Activated CD8-positive, alpha-beta memory T cell treated with anti-CD3 and anti-CD28 coated beads, Interleukin-2, amount 50 U/mL, for 48 hours (primary cell): ENCODE measurements around the gene KRT76.
"Not testable (repeated sequence)": the region's sequence is repeated elsewhere in the genome, so short reads cannot be mapped to it uniquely, and the experiment has no call there.

Experiments
- DNase-seq: peaks from one replicate; pipeline ENCODE4 v3.0.0-alpha.2; 2020

KRT76 gene

DNA sequence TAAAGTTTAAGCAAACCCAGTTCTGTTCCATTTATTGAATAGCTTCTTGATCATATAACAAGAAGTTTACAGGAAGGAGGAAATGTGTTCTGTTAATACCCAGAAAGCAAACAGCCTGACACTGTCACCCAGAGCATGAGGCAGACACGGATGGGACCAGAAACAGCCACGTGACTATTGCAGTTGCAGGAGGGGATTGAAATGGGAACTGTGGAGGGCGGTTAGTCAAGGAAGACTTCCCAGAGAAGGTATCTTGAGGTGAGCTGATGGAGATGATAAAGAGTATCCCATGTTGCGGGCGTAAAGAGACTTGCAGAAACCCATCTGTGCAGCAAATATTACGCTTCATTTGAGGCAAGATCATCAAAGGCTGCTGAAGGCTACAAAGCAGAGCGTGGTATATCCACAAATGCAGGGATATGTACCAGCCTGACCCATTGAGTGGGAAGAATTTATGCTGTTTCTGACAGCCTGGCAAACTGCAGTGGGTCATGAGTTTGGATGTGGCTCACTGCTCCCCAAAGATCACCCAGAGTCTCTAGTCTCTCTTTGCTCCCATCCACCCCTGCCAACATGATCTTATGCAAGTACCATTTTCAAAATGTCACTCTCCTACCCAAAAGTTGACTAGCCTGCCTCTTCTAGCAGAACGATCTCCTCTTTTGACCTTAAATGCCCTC, 20.7 kb downstream of the KRT76 start:
- peak; percentile 22 for DNase-seq

DNA sequence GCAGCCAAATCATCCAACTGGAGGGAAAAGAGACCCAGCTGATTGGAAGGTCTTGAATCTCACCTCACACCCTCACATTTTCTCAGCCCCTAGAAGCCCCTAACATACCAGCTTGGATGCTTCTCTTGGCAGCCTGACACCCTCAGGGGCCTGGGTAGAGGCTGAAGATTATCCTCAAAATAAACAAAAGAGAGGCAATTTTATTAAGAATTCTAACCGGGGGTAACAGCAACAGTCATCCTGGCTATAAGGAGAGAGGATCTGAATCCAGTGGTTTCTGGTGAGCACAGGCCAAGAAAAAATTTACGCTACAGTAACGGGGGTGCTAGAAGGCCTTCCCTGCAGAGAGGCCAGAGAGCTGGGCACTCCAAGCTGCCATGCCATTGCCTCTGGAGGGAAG, 21.6 kb downstream of the KRT76 start:
- no peak for DNase-seq

DNA sequence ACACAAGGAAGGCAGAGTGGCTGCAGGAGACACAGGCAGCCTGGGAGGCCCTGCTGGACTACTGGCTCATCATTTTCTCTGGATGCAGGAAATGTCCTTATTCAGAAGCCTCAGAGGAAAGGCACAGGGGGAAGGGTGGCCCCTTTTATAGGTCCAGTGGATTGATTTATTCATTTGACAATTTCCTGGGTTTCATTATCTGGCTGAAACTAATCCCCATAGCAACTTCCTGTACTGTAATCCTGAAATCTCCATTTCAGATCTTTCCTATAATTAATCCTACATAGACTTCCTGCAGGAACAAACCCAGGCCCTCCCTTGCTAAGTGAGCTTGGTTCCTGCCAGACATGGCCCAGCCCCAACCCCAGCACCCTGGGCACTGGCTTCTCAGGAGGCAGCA, 23.0 kb downstream of the KRT76 start:
- no peak for DNase-seq

DNA sequence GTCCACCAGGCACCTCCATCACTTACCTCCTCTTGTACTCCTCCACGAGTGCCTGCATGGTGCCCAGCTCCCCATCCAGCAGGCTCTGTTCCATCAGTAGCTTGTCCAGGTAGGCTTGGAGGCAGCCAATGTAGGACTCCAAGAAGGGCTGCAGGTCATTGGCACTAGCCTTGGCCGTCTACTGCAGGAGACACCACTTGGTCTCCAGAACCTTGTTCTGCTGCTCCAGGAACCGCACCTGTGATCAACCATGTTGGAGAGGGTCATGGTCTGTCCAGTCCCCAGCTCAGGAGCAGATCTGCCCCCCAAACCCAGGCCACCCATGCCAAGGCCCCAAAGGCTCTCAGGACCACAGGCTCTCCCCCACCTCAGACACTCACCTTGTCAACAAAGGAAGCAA, 23.9 kb downstream of the KRT76 start:
- no peak for DNase-seq

DNA sequence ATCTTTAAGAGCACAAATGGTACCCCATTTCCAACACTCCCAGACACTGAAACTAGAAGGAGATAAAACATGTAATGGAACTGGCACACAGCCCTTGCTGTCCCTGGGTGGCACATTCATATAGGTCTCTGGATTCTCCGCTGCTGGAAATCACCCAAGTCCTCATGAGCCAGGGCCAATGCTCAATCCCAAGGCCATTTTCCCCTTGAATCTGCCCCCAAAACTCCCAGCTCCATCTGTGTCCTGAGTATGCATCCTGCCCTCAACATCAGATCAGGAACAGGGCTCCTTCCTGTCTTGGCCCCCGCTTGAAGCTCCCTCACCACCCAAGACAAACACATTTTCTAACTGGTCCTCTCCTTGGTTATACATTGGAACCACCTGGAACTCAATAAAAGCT, 24.6 kb downstream of the KRT76 start:
- DNase-seq = no peak

DNA sequence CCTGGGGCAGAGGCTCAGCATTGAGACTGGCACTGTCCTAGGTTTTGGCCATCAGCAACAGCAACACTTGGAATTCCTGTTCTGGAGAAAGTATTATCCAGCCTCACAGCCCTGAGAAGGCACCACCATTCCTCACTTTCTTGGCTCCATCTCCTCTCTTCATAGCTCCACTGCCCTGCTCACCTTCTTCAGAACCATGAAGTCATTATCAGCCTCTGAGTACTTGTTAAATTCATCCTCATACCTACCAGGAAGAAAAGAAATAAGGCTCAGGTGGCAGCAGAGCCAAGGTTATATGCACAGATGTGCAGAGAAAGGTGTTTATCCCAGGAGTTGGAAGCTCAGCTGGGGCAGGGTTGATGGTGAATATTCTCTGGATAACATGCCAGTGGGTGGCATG, 25.4 kb downstream of the KRT76 start:
- DNase-seq = no peak

DNA sequence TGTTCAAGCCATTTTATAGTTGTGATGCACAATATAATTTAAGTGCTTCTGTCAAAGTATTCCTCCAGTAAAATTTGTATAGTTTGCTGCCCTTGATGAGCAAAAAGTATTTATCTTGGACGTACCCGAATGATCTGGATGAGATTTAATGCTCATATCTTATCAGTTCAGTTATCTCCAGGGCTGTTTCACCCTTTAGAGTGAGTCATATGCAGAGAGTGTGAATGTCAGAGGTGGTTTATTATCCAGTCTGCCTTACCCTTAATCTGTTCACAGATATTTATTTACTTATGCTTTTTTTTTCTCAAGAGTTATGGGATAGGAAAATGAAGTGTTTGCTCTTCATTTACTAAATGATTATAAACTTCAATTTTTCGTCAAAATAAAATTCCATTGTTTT, 26.6 kb downstream of the KRT76 start:
- DNase-seq = not testable (repeated sequence)

DNA sequence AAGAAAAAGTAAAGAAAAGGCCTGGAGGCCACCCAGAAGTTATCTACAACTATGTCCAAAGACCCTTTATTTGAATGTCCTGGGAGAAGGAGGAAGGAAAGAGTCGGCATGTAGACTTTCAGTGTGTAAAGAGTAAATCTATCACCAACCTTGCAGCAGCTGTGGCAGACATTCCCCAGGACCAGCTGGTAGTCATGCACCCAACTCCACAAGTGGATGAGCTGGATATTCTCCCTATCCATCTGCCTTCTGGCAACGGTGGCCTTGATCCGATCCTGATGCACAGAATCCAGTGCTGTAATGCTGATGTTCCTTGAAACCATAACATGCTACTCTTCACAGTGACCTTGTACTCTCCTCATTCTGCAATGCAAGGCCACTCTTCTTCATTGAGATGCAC, 27.3 kb downstream of the KRT76 start:
- DNase-seq = peak; percentile 15

DNA sequence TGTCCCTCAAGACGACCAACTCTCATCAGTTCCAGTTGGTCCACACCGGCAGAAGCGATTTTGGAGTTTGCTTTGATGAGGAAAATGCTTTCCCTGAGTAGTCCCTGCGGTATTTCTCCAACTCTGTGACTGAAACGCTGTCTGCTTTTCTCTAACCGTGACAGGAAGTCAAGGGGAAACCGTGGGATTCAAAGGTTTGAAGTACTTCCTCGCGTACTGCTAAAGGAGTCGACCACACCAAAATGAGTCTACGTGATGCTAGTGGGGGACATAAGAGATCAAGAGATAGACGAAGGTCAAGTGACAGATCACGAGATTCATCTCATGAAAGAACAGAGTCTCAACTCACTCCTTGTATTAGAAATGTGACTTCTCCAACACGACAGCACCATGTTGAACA, 28.6 kb downstream of the KRT76 start:
- DNase-seq = peak; percentile 35

DNA sequence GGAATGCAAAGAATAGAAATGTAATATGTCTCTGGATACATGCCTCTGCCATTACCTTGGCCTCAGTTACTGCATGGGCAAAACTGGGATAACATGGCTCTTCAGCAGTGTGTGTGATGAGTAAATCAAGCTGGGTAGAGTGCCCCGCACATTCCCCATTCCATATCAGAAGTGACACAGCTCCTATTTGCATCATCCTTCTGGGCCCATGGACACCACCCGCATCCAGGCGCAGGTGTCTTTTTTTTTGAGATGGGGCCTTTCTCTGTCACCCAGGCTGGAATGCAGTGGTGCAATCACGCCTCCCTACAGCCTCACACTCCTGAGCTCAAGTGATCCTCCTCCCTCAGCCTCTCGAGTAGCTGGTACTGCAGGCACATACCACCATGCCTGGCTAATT, 31.6 kb downstream of the KRT76 start:
- peak; percentile 10 for DNase-seq

DNA sequence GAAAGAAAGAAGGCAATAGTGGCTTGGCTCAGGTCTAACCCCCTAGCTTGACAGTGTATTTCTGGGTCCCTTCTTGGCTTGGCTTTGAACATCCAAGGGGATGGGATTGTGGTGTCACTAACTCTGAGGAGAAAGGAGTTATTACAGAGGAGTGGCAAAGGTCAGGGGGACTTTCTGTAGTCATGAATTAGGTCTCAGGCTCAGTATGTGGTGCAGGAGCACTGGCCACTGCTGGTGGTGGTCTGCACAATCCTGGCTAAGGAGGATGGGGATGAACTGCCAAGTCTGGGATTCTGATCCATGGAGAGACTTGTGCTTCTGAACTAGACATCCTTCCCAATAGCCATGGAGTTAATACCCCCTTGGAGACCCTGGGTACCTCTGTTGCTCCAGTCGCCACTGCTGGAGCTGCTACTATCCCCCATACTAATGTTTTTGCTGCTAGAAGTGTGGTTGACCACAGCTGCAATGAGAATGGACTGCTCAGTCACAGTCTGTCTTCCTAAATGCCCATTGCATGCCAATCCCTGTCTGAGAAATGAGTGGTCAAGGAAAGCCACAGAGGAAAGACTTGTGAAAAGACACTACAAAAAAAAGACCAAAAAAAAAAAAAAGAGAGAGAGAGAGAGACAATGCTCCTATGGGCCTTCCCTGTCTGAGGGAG, 32.5 kb downstream of the KRT76 start:
- DNase-seq = peak; percentile 17

DNA sequence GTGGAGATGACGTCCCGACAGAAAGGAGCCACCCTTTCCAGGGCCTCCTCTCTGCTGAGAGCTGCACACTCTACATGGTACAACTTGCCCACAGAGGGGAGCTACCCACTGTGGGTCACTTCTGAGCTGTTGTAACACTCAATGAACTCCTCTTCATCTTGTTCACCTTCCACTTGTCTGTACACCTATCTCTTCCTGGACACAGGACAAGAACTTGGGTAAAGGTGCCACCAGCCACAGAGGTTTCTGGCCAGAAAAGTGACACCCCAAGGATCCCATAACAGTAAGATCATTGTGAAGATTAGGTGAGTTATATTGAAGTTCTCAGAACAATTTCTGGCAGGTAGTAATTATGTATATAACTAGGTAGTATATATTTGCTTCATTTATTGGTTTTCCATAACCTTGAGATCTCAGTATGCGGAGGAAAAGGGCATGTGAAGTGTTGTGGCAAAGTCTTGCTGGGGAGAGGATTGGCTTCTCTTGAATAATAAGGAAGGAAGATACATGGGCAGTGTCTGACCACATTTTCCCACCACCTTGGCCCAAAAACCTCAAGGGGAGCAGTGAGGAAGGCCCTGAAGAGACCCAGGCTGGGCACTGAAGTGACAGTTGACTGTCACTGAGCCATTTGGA, 34.2 kb downstream of the KRT76 start:
- DNase-seq = peak; percentile 20

DNA sequence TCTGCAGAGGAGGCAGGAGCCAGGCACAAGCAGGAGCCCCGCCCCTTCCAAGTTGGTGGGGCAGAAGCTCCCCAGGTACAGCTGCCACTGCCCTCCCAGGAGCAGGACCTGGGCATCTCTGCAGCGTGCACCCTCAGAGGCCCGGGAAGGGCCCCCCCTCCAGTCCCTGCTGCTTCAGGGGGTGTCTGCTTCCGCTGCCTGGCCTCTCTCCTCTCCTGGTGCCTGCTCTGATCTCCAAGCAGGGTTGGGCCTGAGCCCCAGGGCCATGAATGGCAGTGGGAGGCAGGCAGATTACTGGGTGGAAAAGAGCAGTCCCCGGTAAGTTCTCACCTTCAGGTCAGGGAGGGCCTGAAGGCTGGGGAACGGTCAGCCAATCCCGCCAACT, 35.0 kb downstream of the KRT76 start:
- peak; percentile 25 for DNase-seq

DNA sequence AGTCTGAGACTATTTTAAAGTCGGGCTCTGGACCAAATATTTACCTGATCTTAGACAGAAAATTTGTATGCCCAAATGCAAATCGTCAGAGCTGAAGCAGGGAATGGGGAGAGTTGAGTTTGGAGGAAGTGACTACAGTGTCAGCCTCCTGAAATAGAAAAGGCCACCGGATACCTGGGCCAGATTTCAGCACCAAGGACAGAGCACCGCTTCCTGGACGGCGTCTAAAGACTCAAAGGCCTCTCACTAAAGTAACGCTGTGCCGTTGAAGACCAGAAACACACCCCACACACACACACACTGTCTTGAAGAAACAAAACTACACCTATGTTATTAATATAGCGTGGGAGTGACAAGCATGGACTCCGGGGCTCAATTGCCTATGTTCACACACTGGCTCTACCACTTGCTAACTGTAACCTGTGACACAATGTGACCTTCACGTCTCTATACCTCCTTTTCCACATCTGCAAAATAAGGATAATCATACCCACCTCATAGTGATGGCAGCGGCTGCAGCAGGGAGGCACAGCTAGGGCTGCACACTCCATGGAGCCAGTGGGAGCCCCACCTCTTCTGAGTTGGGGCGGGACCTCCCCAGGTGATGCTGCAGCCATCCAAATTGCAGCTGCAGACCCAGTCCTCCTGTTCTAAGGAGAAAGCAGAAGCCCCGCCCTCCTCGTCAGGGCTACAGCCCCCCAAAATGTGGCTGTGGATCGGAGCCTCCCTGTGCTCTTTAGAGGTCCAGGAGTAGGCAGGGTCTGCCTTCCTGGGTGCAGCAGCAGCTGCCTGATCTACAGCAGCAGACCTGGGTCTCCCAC, 35.6 kb downstream of the KRT76 start:
- peak; percentile 84 for DNase-seq

DNA sequence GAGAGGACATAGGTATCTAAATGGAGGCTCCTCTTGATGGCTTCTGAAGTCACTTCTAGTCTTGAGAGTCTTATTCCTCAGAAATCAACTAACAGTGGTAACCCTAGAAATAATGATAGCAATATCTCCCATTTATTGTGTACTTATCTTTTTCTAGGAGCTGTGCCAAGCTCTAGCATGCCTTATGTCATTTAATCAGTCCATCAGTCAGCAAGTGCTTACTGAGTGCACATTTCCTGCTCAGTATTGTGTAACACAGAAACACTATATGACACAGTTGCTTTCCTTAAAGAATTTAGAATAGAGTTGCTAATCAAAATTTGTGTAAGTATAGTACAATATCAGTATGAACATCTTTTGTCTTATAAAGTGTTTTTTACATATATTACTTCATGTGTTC, 36.6 kb downstream of the KRT76 start:
- DNase-seq = no peak

DNA sequence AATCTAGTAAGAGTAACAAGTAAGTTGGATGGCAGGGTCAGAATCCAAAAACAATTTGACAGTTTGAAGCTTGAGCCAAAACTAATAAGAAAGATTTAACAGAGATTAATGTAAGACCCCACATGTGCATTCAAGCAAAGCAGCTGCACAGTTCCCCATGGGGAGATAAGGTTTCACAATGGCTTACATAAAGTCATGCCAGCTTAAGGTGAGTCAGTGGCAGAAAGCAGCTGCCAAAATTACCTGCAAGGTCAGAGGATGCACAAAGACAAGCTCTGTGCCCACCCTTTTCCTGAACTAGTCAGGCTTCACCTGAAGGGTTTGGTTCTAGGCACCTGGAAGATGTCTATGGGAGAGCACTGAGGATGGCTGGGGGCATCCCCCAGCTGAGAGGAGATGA, 37.2 kb downstream of the KRT76 start:
- DNase-seq = no peak

DNA sequence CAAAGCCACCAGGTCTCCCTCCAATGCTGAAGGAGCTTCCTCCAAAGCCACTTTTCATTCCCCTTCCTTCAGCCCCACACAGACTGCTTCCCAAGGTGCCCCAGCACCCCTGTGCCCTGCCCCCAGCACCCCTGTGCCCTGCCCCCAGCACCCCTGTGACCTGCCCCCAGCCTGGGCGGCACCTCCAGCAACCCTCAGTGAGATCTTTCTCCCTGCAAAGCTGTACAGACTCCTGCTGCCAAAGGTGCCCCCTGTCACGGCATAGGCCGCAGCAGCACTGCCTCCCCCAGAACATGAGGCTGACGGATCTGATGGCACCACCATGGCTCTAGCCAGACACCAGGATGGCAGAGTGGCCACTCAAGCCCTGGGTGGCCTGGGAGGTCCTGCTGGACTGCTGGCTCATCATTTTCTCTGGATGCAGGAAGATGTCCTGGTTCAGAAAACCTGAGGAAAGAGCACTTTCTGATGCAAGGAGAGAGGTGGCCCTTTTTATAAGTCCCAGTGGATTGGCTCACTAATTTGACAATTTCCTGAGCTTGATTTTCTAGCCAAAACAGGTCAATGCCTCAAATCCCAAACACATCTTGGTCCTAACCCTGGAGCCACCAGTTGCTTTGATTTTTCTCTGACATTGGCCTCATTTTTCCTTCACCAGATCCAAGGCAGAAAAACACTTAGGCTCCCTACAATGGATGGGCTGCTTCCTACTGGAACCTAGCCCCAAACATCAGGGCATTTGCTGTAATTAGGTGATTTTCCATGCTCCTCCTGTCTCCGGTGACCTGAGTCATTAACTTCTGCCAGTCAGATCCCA, 41.1 kb downstream of the KRT76 start:
- DNase-seq = no peak

DNA sequence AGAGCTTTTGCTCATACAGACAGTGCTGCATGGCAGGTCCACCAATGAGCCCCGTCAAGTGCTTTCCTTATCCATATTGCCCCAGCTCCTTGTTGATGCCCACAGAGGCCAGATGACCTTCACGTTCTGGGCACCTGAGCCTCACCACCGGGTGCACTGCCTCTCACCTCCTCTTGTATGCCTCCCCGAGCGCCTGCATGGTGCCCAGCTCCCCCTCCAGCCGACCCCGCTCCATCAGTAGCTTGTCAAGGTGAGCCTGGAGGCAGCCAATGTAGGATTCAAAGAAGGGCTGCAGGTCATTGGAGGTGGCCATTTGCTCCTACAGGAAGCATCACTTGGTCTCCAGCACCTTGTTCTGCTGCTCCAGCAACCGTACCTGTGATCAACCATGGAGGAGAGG, 42.0 kb downstream of the KRT76 start:
- no peak for DNase-seq

DNA sequence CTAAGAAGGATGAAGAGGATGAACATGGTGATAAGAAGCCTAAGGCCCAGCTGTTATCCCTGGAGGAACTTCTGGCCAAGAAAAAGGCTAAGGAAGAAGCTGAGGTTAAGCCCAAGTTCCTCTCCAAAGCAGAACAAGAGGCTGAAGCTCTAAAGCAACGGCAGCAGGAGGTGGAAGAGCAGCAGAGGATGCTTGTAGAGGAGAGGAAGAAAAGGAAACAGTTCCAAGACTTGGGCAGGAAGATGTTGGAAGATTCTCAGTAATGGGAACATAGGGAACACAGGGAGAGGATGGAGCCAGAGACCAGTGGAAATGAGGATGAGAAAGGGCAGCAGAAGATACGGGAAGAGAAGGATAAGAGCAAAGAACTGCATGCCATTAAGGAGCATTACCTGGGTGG, 46.4 kb downstream of the KRT76 start:
- no peak for DNase-seq

DNA sequence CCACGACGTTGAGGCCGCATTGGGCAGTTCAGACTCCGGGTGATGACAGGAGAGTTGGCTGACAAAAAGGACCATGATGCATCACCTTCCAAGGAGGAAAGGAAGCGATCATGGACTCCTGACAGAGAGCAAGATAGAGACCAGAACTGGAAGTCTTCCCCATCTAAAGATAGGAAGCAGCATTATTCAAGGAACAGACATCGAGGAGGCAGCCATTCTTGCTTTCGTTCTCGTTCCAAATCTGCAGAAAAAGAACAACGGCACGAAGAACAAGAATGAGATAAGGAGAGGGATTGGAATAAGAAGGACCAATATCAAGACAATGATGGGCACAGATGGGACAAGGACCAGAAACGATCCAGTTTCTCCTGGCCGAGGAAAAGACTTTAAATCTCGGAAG, 46.8 kb downstream of the KRT76 start:
- DNase-seq = no peak

DNA sequence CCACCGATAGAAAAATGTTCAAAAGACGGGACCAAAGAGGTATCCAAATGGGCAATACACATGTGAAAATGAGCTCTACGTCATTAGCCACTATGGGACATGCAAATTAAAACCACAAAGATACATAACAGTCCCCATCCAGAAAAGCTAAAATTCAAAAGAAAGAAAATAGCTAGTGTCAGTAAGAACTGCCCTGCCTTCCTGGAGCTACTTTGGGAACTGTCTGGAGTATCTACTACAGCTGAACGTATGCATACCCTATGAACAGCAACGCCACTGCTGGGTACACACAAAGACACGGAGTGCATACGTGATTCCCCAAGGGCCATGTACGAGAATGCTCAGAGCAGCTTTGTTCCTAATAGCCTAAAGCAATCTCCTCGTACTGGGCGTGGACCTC, 48.0 kb downstream of the KRT76 start:
- no peak for DNase-seq

DNA sequence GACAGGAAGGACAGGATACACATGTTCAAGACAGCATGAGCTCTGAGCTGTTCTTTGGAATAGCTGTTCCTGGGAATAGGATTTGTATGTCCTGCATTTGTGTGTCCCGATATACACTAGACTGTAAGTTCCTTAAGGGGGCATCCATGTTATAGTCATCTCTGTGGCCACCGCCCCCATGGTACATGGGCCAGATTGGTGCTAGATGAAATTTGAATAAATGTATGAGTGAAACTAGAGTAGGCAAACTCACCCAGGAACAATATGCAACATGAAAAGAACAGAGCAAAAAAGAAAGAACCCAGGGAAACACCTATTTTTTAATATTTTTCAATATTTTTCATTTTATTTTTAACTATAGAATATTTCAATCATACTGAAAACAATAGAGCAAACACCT, 48.8 kb downstream of the KRT76 start:
- DNase-seq = no peak

DNA sequence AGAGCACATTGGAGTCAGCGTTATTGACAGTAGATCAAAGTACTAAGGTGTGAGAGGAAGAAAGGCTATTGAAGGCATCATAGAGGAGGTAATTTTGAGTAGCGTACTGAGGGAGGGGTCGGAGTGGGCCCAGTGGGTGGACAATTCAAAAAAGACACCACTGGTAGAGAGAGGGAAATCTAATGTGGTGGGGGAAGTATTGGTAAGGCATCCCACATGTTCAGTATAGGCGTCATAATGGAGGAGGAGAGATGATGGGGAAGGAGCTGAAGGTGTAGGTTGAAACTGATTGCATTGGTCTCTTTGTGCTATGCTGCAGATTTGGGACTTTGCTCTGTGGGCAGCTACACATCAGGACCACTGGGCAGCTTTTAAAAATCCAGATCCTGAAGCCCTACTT, 50.1 kb downstream of the KRT76 start:
- no peak for DNase-seq
